Esophagus muscularis mucosa (tissue), 4 donors: ENCODE results near the gene PSMB9. TPM values are rescaled to one million over a fixed set of nuclear protein-coding genes. Genes with fewer than 3 reads are reported as not detected.

ENCODE experiments used
- DNase-seq: peaks from one replicate; pipeline ENCODE4 v3.0.0-alpha.2; 2017; ENCODE audit errors: extremely low spot score
- H3K27ac ChIP-seq, 4 donors: fragments of 200-600 bp; sonication (generic); replicated peaks in 1 of 4; 1 replicate in 3 of 4; 2 replicates in 1 of 4; pipeline ENCODE4 v1.5.1; 2016 to 2019; ENCODE audit warnings: mild to moderate bottlenecking in 1 of 4
- H3K27me3 ChIP-seq, 4 donors: fragments of 200-600 bp; sonication (generic); one replicate each; pipeline versions ENCODE4 v1.5.1 to v1.6.0; 2016 to 2019
- H3K36me3 ChIP-seq, 4 donors: fragments of 200-600 bp; sonication (generic); one replicate each; pipeline ENCODE4 v1.5.1; 2016 to 2019
- H3K4me1 ChIP-seq, 4 donors: fragments of 200-600 bp; sonication (generic); one replicate each; pipeline ENCODE4 v1.5.1; 2016 to 2019
- H3K4me3 ChIP-seq, 4 donors: fragments of 200-600 bp; sonication (generic); 1 replicate in 2 of 4; 2 replicates in 2 of 4; pipeline ENCODE4 v1.5.1; 2016 to 2019; ENCODE audit warnings: mild to moderate bottlenecking in 4 of 4, moderate library complexity in 1 of 4
- H3K9me3 ChIP-seq, 4 donors: fragments of 200-600 bp; sonication (generic); 1 replicate in 3 of 4; 2 replicates in 1 of 4; pipeline ENCODE4 v1.5.1; 2016 to 2019
- CTCF ChIP-seq, 3 experiments: fragments of 200-600 bp in 2 of 3; fragments of 450-650 bp in 1 of 3; sonication (generic) in 2 of 3; IDR thresholded peaks; one replicate each; pipeline ENCODE4 v1.5.1; 2017 to 2019; ENCODE audit warnings: antibody characterized with exemption in 3 of 3, mild to moderate bottlenecking in 2 of 3, moderate library complexity in 1 of 3
- EP300 ChIP-seq: sonication (generic); formaldehyde crosslinking; IDR thresholded peaks from one replicate; pipeline ENCODE4 v1.6.1; 2017; ENCODE audit warnings: antibody characterized with exemption
- POLR2A ChIP-seq: fragments of 450-650 bp; IDR thresholded peaks from one replicate; pipeline ENCODE4 v1.6.1; 2017; ENCODE audit warnings: antibody characterized with exemption, moderate library complexity, mild to moderate bottlenecking, low read depth
- POLR2AphosphoS5 ChIP-seq, 2 donors: sonication (generic); formaldehyde crosslinking; IDR thresholded peaks; one replicate each; pipeline ENCODE4 v1.6.1; 2017; ENCODE audit warnings: antibody characterized with exemption in 2 of 2
- WGBS: methylation state at CpG from one replicate; pipeline ENCODE4 v1.1.5; 2018; 5-methylcytosine and 5-hydroxymethylcytosine counted together
- intact Hi-C: fragments of 100-400 bp; cut with DNase I; formaldehyde crosslinking; loops from one replicate; pipeline ENCODE4 v1.15.1; 2023
- total RNA-seq, 4 donors: library from RNA; depleted of rRNA; stranded (reverse); fragments of >200 nt; gene quantifications; one replicate each; pipeline versions ENCODE4 v1.1.0 to v1.2.1, GENCODE V29; 2016

PSMB9 gene
- total RNA-seq, 4 donors from 2014 or later: 9.1 to 26.2 (median 20.5) TPM

- TF ChIP-seq CTCF (IDR thresholded peaks at IDR 0.05) (peak; percentile 63 to 70 (median 64)), EP300 (no peak), POLR2AphosphoS5 (IDR thresholded peaks at IDR 0.05) (no peak), POLR2A (no peak)
- Histone ChIP-seq H3K4me3 (no peak overlapping the region), H3K36me3 (no peaks in the 10 kb centered on the region), H3K27ac (no peak overlapping the region), H3K27me3 (no peaks in the 10 kb centered on the region), H3K9me3 (no peaks in the 10 kb centered on the region), H3K4me1 (peaks cover 0 to 23% (median 18%) of the 10 kb centered on the region in 4 donors)
- DNase-seq: no peak
- 63% methylated on average over 4 of the region's 4 CpGs for WGBS
- intact Hi-C loops: loop anchor here (1.0 to 5.0 kb wide), 2 partner anchors 47 to 99 kb away; no protein-coding TSS in a partner anchor
Observed at GRCh38 chr6:32885698-32886286, 31.8 kb downstream of the PSMB9 start.

- no peak for DNase-seq
- 40% methylated on average over 3 of the region's 3 CpGs for WGBS
- Histone ChIP-seq H3K36me3 (no peaks in the 10 kb centered on the region), H3K4me1 (peaks cover 0 to 23% (median 18%) of the 10 kb centered on the region in 4 donors), H3K9me3 (no peaks in the 10 kb centered on the region), H3K27ac (peak overlapping the region; percentile 12 to 58 (median 47)), H3K4me3 (no peak overlapping the region), H3K27me3 (no peaks in the 10 kb centered on the region)
- intact Hi-C loops: loop anchor here (1.0 to 5.0 kb wide), 2 partner anchors 45 to 97 kb away; no protein-coding TSS in a partner anchor
- TF ChIP-seq POLR2A (no peak), POLR2AphosphoS5 (IDR thresholded peaks at IDR 0.05) (no peak), CTCF (IDR thresholded peaks at IDR 0.05) (no peak), EP300 (no peak)
Observed at GRCh38 chr6:32886681-32887383, 32.8 kb downstream of the PSMB9 start.

GRCh38 chr6:32887616-32888015 is 33.6 kb downstream of the PSMB9 start:
- no peak overlapping the region for H3K4me3 ChIP-seq
- H3K36me3 ChIP-seq: no peaks in the 10 kb centered on the region
- 68% methylated on average over 5 of the region's 5 CpGs for WGBS
- intact Hi-C loops: loop anchor here (5.0 kb wide), 1 partner anchor 45 kb away; no protein-coding TSS in a partner anchor
- H3K27ac ChIP-seq: peak overlapping the region in 2 of 4 donors; percentile 50 to 58
- H3K9me3 ChIP-seq: no peaks in the 10 kb centered on the region
- TF ChIP-seq EP300 (no peak), CTCF (IDR thresholded peaks at IDR 0.05) (no peak), POLR2AphosphoS5 (IDR thresholded peaks at IDR 0.05) (no peak), POLR2A (no peak)
- no peaks in the 10 kb centered on the region for H3K27me3 ChIP-seq
- peaks cover 0 to 23% (median 18%) of the 10 kb centered on the region in 4 donors for H3K4me1 ChIP-seq
- DNase-seq: no peak

- 75% methylated on average over 2 of the region's 2 CpGs for WGBS
- intact Hi-C loops: loop anchor here (5.0 kb wide), 1 partner anchor 44 kb away; no protein-coding TSS in a partner anchor
- Histone ChIP-seq H3K27me3 (no peaks in the 10 kb centered on the region), H3K36me3 (no peaks in the 10 kb centered on the region), H3K27ac (no peak overlapping the region), H3K4me1 (peaks cover 0 to 24% (median 20%) of the 10 kb centered on the region in 4 donors), H3K4me3 (no peak overlapping the region), H3K9me3 (no peaks in the 10 kb centered on the region)
- no peak for DNase-seq
- TF ChIP-seq POLR2AphosphoS5 (IDR thresholded peaks at IDR 0.05) (no peak), CTCF (IDR thresholded peaks at IDR 0.05) (no peak), POLR2A (no peak), EP300 (no peak)
Observed at GRCh38 chr6:32888576-32888975, 34.6 kb downstream of the PSMB9 start.
